Stimulated activated CD4-positive, alpha-beta T cell treated with anti-CD3 and anti-CD28 coated beads, Interleukin-1b, Interleukin-23, amount 100 ng/mL, for 24 hours (primary cell): ENCODE measurements around the gene AMMECR1.
"Not testable (repeated sequence)": the region's sequence is repeated elsewhere in the genome, so short reads cannot be mapped to it uniquely, and the experiment has no call there.

Source experiments
- DNase-seq, 4 experiments: peaks; one replicate each; pipeline ENCODE4 v3.0.0-alpha.2; 2020; ENCODE audit warnings: low read depth in 4 of 4, low spot score in 1 of 4

Gene AMMECR1

DNA sequence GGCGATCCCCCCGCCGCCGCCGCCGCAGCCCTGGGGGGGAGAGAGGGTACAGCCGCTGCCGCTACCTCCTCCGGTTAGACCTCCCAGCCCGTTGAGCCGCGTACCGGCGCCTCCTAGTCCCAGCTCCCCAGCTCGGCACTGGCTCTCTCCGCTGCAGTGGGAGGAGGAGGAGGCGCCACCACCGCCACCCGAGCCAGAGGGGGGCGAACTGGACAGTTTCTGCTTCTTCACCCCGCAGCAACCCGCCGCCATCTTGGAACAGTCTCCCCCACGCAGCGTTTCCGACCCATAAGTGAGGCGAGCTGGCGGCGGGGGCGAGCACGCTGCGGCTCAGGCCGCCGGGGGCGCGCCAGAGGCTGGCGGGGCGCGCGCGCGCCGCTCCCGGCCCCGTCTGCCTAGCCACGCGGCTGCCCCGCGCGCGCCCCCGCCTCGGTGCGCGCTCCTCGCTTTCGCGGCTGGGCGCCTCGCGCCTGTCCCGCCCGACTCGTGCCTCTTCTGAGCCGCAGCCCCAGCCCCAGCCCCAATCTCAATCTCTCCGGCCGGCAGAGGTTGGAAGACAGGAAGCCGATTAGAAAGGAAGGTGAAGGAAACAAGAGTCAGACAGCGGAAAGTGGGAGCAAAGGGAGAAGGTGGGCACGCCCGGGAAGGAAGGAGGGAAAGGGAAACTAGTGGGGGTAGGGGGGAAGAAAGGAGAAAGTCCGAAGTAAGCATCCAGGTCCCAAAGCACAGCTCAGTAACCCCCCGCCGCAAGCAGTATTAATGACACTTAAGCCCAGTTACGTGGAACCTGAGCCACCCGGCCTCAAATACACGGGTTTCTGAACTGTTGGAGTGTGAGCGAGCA is at the start of gene AMMECR1:
Gene AMMECR1, minus strand, starts transcription at position 266 of the 844 bp plus-strand sequence. Its CDS starts 14 bp downstream, at position 252.
- DNase-seq = peak; percentile 42 to 60 (median 54)

GRCh38 chrX:110363244-110363643 is 45.4 kb upstream of the AMMECR1 start:
- DNase-seq = no peak

GRCh38 chrX:110359273-110359672 is 41.4 kb upstream of the AMMECR1 start:
- DNase-seq = no peak

- no peak for DNase-seq
Measured at GRCh38 chrX:110358548-110358947, 40.7 kb upstream of the AMMECR1 start, which contains the start of gene RTL9. TSS of gene RTL9 (plus strand) at chrX:110358848. CDS start at chrX:110450618, 91,770 bp downstream.

GRCh38 chrX:110346681-110347080 is 28.8 kb upstream of the AMMECR1 start:
- no peak for DNase-seq

- DNase-seq = no peak
Measured at GRCh38 chrX:110341189-110342035, 23.5 kb upstream of the AMMECR1 start.

DNA sequence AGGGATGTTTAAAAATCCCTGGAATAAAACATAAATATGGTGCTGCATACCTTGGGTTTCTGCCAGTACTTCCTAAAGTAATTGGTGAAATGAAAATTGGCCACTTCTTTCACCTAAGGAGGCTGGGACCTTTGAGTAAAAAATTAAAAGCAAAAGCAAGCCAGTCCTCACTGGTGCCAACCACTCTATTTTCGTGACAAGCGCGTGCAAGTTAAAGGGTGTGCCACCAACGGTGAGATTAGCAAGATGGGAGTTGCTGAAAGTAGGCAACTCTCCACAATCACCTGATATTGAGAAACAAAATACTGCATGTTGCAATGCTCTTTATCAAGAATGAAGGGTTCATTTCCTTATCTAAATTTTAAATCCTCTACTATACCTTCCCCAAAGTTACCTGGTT is 21.1 kb upstream of the AMMECR1 start:
- DNase-seq = no peak

- not testable (repeated sequence) for DNase-seq
Measured at GRCh38 chrX:110333458-110333857, 15.6 kb upstream of the AMMECR1 start.

- DNase-seq = no peak
Measured at GRCh38 chrX:110331444-110332030, 13.7 kb upstream of the AMMECR1 start.

- DNase-seq = not testable (repeated sequence)
Measured at GRCh38 chrX:110328613-110329012, 10.7 kb upstream of the AMMECR1 start.

- no peak for DNase-seq
Measured at GRCh38 chrX:110327336-110327735, 9.5 kb upstream of the AMMECR1 start.

GRCh38 chrX:110326712-110327111 is 8.8 kb upstream of the AMMECR1 start:
- no peak for DNase-seq

- no peak for DNase-seq
Measured at GRCh38 chrX:110322603-110323002, 4.7 kb upstream of the AMMECR1 start.

DNA sequence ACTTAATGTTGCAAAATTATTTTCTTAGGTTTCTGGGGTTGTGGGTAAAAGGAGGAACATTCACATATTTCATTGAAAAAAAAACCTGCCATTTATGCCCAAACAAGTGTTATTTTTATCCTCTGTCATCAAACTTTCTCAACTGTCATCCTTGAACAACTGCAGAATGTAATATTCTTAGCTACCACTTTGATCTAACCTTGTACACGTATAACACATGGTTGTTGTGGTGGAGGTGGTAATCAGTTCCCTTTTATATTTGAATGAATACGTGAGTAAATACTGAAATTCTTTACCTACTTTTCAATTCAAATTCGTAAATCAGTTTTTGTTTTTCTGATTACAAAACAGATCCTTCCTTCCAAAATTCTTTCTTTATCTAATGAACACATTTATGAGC is 3.8 kb upstream of the AMMECR1 start:
- no peak for DNase-seq

DNA sequence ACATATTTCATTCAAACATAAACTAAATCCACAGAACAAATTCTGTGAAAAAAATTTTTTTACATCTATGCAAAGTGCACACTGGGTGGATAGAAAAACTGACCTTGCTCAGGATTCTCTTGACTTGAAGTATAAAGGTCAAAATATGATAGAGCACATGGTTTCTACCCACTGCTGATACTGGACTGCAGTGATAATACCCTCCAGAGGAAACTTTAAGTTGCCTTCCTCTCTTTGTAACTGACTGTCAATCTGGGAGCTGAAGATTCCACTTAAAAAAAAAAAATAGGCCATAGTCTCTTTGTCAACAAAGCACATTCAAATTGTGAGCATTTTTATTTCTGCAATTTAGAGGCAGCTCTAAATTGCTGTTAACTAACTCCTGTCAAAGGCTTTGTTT is 3.2 kb upstream of the AMMECR1 start:
- DNase-seq = no peak

DNA sequence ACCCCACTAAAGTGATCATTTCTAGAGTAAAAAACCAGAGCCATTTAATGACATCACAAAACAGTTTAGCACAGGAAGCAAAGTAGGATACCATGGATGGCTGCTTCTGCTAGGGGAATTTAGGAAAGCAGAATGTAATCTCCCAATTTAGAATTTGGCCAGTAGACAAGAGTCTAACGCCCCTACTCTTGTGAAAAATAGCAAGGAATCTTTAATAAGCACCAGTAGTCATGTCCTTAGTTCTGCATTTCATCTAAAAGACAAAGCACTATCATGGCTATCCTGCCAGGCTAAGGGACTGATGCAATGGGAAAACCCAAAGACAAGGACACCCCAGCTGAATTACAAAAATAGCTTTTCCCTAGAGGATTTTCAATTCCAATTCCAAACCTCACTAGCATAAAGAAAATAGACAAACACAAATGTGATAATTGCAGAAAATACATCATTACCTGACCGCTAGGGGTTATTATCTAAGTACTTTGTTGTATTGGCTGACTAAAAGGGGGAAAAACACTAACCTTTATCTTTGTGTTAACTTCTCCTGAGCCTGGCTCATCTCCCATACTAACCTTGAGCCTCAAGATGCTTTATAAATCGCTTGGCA is 2.6 kb upstream of the AMMECR1 start:
- no peak for DNase-seq

DNA sequence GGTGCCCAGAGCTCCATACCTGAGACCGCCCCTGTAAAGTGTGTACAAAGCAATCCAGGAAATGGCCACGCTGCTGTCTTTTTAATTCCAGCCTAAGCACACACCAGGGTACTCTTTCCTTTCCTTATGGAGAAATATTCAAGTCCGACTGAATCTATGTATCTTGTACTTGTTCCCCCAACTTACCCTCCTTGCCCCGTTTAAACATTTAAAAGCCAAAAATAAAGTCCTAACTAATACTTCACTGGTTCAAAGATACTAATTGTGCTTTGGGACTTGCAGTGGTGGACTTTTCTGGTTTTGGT is 731 bp upstream of the AMMECR1 start:
- no peak for DNase-seq

DNA sequence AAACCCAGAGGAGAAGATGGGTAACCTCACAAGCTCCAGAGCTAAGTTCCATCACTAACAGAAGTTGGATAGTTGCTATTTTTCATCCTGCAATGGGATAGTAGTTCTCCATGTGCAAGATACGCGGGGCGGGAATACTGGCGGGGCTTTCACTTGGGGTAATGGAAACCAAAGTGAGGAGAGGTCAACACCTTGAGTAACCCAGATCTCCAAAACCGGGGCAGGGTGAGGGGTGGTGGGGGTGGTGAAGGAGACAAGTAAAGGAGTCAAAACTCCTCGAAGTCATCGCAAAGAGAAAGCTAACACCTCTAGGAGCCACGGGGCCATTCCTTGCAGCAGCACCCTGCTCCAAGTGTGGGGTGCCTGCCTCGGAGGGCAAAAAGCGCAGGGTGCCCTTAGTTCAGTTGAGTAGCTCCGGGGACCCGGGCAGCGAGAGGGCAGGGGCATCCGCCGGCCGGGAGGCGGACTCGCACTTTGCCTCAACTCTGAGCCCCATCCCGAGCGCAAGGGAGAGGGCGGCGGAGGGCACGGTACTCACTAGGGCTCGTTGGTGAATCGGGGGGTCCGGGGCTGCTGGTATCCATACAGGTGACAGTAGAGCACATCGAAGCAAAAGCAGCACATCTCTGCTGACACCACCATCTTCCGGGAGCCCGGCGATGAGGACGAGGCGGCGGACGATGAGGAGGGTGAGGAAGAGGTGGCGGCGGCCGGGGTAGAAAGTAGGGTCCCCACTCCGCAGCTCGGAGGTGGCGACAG is 645 bp downstream of the AMMECR1 start:
- DNase-seq = peak in 2 of 4 experiments; percentile 2 to 7

DNA sequence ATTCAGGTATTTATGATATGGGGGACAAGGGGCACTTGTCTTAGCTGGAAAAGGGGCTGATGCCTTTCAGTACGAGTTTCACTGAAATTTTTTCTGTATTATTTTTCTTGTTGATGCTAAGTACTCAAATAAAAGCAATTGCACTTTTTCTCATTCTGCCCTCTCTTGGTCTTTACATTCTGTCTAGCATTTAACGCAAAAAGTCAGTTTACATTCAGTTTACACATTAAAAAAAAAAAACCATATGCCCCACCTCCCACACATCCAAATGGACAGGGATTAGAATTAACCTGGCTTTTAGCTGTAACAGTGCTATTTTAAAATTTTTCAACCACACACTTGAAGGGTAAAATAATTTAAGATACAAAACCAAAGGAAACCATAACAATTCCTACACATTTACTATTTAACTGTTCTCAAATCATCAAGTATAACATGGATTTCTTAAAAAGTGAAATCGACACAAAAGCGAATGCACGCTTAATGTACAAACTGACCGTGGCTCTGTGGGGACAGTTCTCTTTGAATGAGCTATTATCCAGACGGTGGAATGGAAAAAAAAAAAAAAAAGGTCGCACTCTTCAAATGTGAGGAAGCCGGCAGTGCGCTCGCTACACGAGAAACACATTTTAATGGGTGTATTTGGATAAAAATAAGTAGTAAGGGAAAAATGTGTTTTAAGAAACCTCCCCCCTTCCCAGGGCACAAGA is 1.4 kb downstream of the AMMECR1 start:
- DNase-seq = no peak

DNA sequence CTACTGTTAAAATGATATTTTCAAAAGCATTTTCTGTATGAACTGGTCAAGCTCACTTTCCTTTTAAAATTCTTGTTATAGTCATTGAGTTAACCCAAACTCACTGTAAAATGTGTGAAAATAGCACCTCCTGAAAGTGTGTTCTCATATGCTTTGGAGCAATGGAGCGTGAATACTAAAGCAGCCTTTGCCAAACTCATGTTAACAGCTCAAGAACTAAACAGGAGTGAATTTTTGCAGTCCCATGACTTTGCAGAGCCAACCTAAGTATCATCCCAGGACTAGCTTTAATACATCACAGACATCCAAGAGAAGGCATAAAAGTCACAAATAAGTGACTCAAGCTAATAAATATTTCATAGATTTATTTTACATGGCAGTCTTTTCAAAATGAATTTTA is 2.3 kb downstream of the AMMECR1 start:
- no peak for DNase-seq
